Stimulated activated naive CD8-positive, alpha-beta T cell treated with anti-CD3 and anti-CD28 coated beads, Interleukin-15, Interleukin-2, amounts not matched to agents 100 U/mL and 50 U/mL, for 24 hours (primary cell): ENCODE data around the gene PADI6.

ENCODE experiments used
- ATAC-seq: fragments of 150-1000 bp; cut with Tn5 transposase; one replicate; pipeline ENCODE4 v1.10.0; 2021
- DNase-seq: peaks from one replicate; pipeline ENCODE4 v3.0.0; 2021

PADI6 gene

DNA sequence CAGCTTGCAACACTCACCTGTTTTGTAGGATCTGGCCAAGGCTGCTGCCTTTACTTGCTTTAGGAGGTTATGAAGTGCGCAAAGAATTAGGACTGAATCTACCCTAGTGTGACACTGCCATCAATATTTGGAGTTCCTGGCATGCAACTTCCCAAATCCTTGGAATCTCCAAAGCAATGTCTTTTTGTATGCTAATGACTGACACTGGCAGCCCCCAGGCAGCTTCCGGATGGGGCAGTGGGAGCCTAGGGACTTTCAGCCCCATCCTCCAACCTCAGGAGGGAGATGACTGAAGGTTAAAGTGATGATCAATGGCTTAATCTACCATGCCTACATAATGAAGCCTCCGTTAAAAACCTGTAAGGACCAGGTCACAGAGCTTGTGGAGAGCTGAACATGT is 62.0 kb downstream of the PADI6 start:
- no peak for DNase-seq
- ATAC-seq = no peak

DNA sequence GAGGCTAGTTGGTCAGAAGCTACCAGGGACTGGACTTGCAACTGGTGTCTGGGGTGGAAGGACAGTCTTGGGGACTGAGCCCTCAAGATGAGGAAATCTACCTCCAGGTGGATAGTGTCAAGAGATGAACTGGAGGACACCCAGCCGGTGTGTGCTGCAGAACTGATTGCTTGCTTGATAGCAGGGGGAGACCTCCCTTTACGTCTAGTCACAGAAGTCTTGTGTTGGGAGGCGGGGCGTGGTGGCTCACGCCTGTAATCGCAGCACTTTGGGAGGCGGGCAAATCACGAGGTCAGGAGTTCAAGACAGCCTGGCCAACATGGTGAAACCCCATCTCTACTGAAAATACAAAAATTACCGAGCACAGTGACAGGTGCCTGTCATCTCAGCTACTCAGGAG is 62.6 kb downstream of the PADI6 start:
- DNase-seq (no peak), ATAC-seq (no peak)

DNA sequence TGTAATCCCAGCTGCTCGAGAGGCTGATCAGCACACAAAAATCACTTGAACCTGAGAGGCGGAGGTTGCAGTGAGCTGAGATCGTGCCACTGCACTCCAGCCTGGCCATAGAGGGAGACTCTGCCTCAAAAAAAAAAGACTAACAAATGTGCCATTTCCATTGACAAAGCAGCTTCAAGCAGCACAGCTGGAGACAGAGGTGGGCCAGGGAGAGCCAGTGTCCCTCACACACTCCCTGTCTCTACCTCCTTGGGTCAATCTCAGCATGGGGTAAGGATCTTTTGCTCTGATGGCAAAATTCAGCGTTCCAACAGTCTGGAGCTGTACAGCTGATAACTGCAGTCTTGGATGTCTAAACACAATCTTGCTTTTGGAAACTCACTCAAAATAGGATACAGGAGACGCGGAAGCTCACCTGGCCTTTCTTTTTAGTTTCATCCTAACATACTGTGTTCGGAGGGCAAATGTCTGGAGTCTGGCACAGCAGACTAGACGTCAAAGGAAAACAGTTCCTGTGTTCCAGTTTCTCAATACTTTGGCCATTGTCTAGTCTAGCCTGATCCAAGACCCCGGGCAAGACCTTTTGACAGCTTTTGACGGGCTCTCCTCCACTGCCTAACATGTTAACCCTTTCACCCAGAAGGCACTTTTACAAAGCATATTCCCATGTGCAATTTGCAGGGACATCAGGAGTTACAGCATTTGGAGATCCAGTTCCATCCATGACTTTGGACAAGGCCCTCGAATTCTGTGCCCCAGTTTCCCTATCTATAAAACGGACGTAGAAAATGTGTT is 64.6 kb downstream of the PADI6 start:
- no peak for DNase-seq

DNA sequence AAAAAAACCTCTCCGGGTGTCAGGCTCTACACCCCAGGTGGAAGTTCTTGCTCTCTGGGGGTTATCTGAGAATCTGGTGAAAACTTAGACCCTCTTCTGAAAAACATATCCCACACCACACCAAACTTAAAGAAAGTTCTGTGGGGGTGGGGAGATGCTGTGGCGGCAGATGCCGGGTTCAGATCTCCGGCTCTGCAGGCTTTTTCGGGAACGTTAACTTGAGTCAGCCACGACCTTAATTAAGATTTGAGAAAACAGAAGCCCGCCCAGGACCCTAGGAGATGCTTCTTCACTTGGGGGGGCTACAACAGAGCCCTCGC is 65.2 kb downstream of the PADI6 start:
- no peak for DNase-seq
- no peak for ATAC-seq

More for the DNA sequence above, 64.6 kb downstream of the PADI6 start:
- ATAC-seq = no peak

DNA sequence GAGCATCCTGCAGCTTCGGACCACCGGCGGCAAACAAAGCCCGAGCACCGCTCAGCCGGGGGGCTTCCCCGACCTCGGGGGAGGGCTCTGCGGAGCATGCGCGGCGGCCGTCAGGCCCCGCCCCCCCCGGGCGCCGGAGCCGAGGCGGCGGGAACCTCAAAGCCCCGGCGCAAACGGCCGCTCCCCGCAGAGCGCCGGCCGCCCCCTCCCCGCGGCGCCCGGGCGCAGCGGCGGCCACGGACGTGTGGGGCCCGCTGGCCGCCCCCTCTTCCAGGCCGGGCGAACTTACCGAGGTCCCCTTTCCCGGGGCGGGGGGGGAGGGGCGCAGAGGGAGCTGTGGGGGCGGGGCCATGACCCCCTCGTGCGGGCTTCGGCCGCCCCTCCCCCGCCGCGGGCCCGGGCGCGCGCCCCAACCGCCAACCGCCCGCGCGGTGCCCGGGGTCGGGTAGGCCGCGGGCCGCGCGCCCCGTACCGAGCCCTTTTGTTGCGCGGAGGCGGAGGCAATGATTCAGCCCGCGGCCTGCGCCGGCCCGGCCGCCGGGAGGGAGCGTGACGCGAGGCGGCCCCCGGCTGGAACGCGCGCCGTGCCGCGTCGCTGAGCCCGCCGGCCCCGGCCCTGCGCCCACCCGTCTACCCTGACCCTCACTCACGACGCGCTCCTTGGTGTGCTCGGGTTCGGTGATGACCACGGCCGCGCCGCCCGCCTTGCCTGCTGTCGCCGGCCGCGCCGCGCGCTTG is 65.8 kb downstream of the PADI6 start:
- peak; percentile 37 for ATAC-seq
- peak; percentile 74 for DNase-seq

DNA sequence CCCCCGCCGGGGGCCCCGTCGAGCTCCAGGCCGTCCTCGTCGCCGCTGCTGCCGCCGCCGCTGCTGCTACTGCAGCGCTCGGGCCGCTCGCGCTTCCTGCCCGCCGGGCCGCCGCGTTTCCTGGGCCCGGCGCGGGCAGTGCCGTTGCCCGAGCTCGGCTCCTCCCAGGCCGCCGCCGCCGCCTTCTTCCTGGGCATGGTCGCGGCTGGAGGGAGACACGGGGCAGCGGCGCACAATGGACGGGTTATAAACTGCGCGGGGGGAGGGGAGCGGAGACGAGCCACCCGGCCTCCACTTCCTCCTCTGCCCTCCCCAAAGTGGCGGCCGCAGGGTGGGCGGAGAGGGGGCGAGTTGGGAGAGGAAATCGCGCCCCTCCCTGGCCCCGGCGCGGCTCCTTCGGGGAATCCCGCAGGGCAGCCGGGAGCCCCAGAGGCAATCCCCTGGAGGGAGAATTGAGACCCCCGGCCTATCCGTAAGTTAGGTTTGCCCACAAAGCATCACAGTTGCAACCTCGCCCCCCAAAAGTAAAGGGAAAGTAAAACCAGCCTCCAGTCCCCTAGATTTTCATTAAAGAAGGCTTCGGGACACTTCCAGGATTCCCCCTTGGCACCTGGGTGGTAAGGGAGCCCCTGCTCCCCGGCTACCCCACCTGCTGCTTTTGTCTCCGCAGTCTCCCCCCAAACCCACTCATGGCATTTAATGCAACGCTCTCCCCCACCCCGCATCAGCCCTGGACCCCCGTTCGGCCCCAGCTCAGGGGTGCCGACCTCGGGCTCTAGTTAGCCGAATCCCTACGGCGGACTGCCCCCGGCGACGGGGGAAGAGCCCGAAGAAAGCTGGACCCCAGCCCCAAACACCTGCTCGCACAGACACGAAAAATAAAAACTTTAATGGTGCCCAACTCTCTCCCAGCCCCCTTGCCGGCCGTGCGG is 66.6 kb downstream of the PADI6 start:
- ATAC-seq (peak; percentile 38), DNase-seq (peak; percentile 90)

DNA sequence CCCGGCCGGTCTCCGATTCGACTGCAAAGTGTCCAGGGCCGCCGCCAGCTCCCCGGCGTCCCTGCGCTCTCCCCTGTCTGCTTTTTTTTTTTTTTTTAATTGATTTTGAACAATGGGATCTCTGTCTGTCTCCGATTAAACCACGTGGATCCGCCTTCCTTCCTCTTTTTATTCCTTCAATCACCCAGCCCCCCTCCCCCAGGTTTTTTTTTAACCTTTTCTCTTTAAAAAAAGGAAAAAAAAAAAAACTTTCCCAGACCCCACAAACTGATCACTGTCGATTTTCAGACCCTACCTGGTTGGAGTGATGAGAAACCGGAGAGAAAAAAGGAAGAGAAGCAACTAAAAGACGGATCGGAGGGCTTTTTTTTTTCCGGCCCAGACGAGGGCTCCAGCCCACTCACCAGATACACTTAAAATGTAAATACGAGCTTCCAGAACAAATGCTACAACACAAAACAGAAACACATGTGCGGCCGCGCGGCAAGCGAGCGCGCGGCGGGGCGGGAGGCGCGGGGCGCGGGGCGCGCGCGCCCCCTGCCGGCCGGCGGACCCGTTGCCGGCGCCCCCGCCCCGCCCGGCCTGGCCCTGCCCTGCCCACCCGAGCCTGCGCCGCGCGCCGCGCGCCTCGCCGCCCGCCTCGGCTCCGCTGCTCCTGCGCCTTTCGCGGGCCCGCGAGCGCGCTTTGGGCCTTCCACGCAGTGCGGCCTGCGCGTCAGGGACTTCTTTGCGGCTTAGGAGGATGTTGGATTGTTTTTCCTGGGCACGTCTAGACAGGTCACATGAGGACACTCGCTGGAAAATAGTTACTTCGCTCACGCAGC is 67.5 kb downstream of the PADI6 start, which contains the start of gene RCC2:
TSS of gene RCC2 (minus strand) at position 428 of the 824 bp plus-strand sequence. CDS start 1,163 bp downstream, outside the sequence.
- DNase-seq (peak; percentile 76), ATAC-seq (peak; percentile 74)

DNA sequence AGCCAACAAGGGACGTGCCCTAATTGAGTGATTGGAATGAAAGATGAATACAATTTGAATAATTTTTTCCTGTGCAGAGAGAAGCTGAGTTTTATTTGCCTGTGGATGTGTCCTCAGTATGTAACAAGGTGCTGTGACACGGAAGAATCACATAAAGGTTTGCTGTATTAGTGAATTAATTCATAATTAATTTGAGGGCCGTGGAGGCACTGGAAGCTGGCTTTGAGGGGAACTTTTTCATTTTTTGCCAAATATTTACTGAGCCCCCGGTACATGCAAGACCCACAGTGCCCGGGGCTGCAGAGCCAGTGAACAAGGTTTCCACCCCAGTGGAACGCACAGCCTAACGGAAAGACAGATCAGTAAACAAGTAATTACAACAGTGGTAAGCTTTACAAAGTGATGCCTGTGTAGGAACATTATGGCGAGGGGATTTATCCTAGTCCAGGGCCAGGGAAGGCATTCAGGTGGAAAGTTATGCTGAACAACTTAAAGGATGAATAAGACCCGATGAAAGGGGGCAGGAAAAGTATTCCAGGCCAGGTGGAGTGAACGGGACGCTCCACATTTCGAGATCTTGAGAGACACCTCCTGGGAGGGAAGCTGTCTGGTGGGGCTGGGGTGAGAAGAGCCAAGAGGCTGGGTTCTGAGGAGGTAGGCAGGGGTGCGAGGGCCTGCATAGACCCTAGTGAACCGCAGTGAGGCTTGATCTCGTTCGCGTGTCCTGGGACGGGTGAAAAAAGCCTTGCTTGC is 68.3 kb downstream of the PADI6 start:
- no peak for ATAC-seq
- DNase-seq = no peak

DNA sequence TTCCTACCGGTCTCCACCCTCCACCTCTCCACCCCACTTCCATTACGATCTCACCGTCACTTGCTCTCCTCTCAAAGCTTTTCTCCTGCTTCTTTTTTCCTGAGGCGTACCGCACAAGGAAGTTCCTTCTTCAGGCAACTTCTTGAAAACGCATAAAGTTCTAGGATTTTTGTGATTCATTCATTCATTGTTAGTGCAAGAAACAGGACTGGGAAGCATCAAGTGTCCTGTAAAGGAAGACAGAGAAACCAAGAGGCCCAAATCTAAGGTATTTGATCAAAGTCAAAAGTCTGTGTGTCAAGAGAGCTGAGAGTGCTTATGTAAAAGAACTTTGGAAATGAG is 68.8 kb downstream of the PADI6 start:
- ATAC-seq = no peak

DNA sequence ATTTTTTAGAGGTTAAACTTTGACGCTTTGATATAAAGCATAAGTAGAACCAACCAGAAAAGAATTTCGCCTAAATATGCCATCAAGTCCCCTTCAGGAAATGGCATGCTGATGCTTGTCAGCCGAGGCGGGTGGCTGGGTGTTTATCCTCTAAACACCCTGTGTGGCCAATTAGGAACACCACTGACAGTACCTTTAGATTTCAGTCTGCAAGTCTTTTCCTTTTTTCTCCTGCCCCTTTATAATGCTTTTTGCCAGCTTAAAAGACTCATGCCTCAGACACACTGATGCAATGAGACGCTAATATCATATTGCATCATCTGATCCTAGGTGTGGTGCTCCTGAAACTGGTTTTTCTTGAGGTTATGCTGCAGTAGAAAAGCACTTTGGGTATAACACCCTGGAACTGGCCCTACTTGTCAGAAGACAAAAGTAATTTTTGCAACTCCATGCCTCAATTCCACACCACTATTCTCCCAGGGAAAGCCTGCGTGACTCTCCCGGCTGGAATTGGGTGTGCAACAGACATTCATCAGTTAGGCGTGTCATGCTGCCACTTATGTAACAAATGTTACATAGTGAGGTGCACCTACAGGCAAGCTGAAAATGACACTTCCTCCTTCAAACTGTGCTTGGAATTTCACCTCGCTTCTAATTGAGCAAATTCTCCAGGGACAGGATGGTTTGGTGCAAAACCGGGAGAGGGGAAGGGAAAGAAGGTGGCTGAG is 69.4 kb downstream of the PADI6 start:
- DNase-seq (no peak), ATAC-seq (no peak)

More for the DNA sequence above, 68.8 kb downstream of the PADI6 start:
- DNase-seq = no peak

DNA sequence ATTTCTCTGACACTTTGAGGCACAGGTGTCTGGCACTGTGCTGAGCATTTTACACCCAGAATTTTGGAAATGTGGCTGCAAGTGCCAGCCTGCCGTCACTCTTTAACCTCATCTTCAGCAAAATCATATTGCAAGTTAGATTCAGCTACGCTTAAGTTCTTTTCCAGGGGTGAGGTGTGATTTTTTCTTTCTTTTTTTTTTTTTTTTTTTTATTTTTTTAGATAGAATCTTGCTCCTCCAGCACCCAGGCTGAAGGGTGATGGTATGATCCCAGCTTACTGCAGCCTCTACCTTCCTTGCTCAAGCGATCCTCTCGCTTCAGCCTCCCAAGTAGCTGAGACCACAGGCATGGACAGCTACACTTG is 70.0 kb downstream of the PADI6 start:
- DNase-seq = no peak
- ATAC-seq = no peak

DNA sequence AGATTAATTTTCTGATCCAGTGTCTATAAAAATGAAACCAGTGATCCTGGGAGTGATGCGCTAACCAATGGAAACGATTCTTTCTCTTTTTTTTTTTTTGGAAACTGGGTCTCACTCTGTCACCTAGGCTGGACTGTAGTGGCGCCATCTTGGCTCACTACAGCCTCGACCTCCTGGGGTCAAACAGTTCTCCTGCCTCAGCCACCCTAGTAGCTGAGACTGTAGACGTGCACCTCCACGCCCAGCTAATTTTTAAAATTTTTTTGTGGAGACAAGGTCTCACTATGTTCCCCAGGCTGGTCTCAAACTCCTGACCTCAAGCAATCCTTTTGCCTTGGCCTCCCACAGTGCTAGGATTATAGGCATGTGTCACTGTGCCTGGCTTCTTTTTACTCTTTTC is 70.8 kb downstream of the PADI6 start:
- DNase-seq (no peak), ATAC-seq (no peak)

DNA sequence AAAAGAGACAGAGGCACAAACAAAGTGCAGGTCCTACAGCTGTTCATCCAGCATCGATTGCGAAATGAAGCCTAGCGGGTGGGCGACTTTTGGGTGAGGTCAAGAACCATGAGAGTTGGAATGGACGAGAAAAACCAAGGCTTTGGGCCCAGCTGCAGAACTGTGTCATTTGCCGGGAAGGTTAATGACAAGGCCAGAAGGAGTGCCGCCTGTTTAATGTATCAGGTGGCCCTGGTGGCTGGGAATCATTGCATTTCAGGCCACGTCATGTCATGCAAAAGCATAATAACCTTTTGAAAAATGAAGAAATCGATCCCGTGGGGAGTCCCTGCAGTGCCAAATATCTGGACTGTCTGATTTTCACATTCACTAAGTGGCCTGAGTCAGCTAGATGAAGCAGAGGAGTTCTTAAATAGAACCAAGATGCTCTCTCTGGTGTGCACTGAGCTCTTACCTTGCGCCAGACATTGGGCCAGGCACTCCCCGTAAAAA is 75.6 kb downstream of the PADI6 start:
- ATAC-seq (no peak), DNase-seq (no peak)
